ENCODE measurements around the gene CIAO2A.
A peak's percentile ranks its signal among the peaks of the same experiment; 100 is the strongest.

CIAO2A gene, protein sequence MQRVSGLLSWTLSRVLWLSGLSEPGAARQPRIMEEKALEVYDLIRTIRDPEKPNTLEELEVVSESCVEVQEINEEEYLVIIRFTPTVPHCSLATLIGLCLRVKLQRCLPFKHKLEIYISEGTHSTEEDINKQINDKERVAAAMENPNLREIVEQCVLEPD

DNA sequence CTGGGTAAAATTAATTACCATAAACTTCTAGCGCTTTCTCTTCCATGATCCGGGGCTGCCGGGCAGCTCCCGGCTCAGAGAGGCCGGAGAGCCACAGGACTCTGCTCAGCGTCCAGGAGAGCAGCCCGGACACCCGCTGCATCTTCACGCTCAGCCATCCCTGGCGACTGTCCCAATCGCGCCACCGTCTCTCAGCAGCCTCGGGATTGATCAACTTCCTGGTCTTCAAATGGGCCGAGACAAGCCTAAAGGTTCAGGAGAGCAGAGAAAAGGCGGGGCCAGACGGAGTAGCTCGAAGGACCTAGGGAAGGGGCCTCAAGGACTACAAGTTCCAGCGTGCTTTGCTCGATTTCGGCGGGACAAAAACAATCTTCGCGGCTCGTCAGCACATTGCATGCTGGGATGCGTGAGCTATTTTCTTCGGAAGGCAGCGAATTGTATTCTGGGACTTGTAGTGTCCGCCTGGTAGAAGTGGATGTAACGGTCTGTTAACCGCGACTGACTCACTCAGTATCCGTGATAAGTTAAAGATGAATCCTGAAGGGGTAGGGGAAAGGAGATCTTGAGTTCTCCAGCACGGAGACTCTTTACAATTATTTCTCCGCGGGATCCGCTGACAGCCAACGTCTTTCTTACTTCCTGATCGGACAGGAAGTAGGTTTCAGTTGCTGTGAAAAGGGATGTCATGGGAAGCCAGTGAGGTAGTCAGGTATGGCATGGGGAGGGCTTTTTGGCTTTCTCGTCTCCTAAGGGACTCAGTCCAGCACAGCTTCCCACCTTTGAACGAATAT is at the start of gene CIAO2A:
TSS of gene CIAO2A (minus strand) at position 212 of the 791 bp plus-strand sequence. CDS start at position 142, 70 bp downstream.
- H3K4me3 ChIP-seq: peak within 1 kb of the TSS; percentile 72 to 87 (median 81)
- peak within 1 kb of the TSS; percentile 86 to 95 (median 94) for H3K27ac ChIP-seq
- peaks cover 12 to 45% (median 34%) of the 10 kb centered on the region in 11 experiments; a peak in 19 of 22 replicates for H4K20me1 ChIP-seq
- peak within 1 kb of the TSS; percentile 83 to 97 (median 90) for H3K4me2 ChIP-seq
- H3K36me3 ChIP-seq: peaks cover 0 to 17% (median 11%) of the 10 kb centered on the region in 11 experiments; a peak in 18 of 22 replicates
- H3K4me1 ChIP-seq: peaks cover 66 to 79% (median 76%) of the 10 kb centered on the region in 10 experiments
- no peak for TF ChIP-seq Cebpa-rat (IDR thresholded peaks at IDR 0.05)
- H3K27me3 ChIP-seq: no peaks in the 10 kb centered on the region
- H3K9me3 ChIP-seq (replicated peaks in 1 of 11): no peaks in the 10 kb centered on the region
- H3K9ac ChIP-seq: peak within 1 kb of the TSS; percentile 85 to 95 (median 92)

DNA sequence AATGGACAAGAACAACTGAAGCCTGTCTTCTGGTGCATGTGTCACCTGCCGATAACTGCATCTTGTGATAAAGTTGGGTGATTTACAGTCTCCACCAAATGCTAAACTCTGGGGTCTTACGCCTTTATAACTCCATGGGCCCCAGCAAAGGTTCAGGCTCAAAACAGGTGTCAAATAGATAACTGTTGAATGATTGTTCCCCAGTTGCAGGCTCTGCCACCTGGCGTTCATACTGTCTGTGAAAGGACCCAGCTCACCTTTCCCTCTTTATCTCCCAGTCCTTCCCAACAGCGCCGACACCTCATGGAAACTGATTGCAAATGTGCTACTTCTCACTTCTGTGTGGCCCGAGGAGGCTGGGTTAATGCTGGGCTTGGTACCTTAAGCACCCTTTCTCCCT is 49.6 kb upstream of the CIAO2A start:
- H3K4me2 ChIP-seq: 0 out of 22 replicates have a peak overlapping the region, but pooled peaks of 1 of the 11 experiments have one; percentile 2
- no peak overlapping the region for H3K27ac ChIP-seq

DNA sequence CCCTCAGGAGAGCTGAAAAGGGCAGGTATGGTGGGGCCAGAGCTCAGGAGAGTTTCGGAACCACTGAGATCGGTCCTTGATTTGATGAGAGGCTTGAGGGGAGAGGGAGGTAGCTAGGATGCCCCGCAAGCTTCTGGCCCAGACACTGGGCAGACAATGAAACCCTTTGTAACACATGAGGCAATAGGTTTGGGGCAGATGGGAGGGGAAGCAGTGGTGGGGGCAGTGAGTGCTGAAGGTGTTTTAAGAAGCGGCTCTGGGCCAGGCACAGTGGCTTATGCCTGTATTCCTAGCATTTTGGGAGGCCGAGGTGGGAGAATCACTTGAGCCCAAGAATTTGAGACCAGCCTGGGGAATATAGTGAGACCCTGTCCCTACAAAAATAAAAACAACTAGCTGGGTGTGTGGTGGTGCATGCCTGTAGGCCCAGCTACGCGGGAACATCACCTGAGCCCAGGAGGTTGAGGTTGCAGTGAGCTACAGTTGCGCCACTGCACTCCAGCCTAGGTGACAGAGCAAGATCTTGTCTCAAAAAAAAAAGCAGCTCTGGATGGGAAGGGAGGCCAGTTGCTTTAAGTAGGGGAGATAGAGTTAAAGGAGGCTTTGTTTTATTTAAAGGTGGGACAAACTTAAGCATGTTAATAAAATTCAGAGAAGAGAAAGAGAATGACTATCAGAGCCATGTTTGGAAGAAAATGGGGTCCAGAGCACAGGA is 48.3 kb upstream of the CIAO2A start:
- Histone ChIP-seq H3K4me3 (no peak overlapping the region), H3K27ac (no peak overlapping the region), H3K4me2 (peak overlapping the region in 1 of 11 experiments; percentile 60; a peak in 2 of 22 replicates), H3K27me3 (no peaks in the 10 kb centered on the region), H3K4me1 (peaks cover 36 to 63% (median 47%) of the 10 kb centered on the region in 10 experiments), H3K9ac (no peak overlapping the region), H4K20me1 (peaks cover 0 to 82% (median 22%) of the 10 kb centered on the region in 11 experiments; a peak in 14 of 22 replicates), H3K9me3 (replicated peaks in 1 of 11) (no peaks in the 10 kb centered on the region), H3K36me3 (peaks cover 47 to 79% (median 68%) of the 10 kb centered on the region in 11 experiments)
- TF ChIP-seq Cebpa-rat (IDR thresholded peaks at IDR 0.05): no peak

More for the DNA sequence above, 49.6 kb upstream of the CIAO2A start:
- no peak overlapping the region for H3K4me3 ChIP-seq
- no peak overlapping the region for H3K9ac ChIP-seq
- peaks cover 0 to 69% (median 13%) of the 10 kb centered on the region in 11 experiments; a peak in 11 of 22 replicates for H4K20me1 ChIP-seq
- no peak for TF ChIP-seq Cebpa-rat (IDR thresholded peaks at IDR 0.05)
- no peaks in the 10 kb centered on the region for H3K27me3 ChIP-seq
- peaks cover 28 to 63% (median 42%) of the 10 kb centered on the region in 10 experiments for H3K4me1 ChIP-seq
- peaks cover 34 to 66% (median 55%) of the 10 kb centered on the region in 11 experiments for H3K36me3 ChIP-seq
- no peaks in the 10 kb centered on the region for H3K9me3 ChIP-seq (replicated peaks in 1 of 11)

DNA sequence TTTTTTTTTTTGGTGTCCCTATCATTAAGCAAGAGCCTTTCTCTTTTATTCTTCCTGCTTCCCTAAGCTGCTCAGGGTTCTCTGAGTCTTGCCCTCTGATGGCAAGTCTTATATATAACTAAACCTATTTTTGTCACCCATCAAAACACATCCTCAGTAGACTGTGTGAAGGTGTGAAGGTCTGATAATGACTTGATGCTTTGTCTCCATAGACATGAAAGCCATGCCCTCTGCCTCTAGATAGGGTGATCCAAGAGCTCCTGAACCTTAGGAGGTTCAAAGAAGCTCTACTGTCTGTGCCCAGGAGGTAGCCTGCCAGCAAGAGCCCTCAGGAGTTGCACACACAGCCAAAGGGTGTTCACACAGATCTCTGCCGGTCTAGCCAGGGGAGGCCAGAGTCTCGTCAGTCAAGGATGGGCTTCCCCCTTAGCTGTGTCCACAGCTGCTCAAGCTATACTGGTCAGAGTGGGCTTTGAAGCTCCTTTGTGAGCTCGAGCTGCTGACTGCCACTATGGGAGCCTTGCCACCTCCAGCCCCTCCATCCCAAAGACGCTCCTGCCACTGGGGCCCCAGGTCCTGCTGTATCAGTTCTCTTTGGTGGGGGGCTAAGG is 44.8 kb upstream of the CIAO2A start:
- Histone ChIP-seq H3K9me3 (replicated peaks in 1 of 11) (no peaks in the 10 kb centered on the region), H3K27me3 (no peaks in the 10 kb centered on the region), H3K4me1 (peaks cover 14 to 39% (median 25%) of the 10 kb centered on the region in 10 experiments), H3K9ac (peak overlapping the region in 1 of 11 experiments; percentile 28; a peak in 1 of 22 replicates), H3K36me3 (peaks cover 80 to 89% (median 85%) of the 10 kb centered on the region in 11 experiments), H3K27ac (no peak overlapping the region), H4K20me1 (peaks cover 0 to 86% (median 28%) of the 10 kb centered on the region in 11 experiments; a peak in 16 of 22 replicates), H3K4me3 (no peak overlapping the region), H3K4me2 (no peak overlapping the region)
- TF ChIP-seq Cebpa-rat (IDR thresholded peaks at IDR 0.05): no peak

DNA sequence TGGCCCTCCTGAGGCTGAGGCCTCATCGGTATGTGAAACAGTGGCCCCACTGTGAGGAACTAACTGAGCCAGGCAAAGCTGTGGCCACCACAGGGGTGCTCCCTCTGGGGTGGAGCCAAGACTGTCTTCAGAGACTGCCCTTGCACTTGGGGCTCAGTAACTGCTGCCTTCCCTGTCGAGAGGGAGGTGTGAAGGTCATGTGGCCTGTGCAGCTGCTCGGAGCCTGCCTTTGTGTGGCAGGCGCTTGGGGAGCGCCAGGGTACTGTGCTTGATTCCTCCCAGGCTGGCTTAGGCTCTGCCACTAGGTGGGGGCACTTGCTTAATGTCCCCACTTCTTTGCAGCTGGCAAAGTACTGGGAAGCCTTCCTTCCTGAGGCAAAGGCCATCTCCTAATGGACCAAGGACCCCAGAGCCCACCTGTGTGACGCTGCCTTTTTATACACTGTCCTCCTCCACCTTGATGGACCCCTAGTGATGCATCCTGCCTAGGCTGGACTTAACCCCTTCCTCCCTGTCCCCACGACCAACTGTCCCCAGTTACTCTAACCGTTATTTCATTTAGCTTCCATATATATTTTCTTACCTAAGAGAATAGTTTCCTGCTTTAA is 43.7 kb upstream of the CIAO2A start:
- Histone ChIP-seq H3K4me1 (peaks cover 11 to 34% (median 24%) of the 10 kb centered on the region in 10 experiments; a peak in 19 of 20 replicates), H3K9me3 (replicated peaks in 1 of 11) (no peaks in the 10 kb centered on the region), H4K20me1 (peaks cover 9 to 86% (median 33%) of the 10 kb centered on the region in 11 experiments; a peak in 17 of 22 replicates), H3K4me3 (no peak overlapping the region), H3K27ac (peak overlapping the region in 1 of 11 experiments; percentile 35; a peak in 2 of 22 replicates), H3K9ac (peak overlapping the region in 4 of 11 experiments; percentile 3 to 54 (median 16); a peak in 4 of 22 replicates), H3K27me3 (no peaks in the 10 kb centered on the region), H3K4me2 (peak overlapping the region in 5 of 11 experiments; percentile 17 to 38 (median 30); a peak in 9 of 22 replicates), H3K36me3 (peaks cover 82 to 90% (median 86%) of the 10 kb centered on the region in 11 experiments)
- TF ChIP-seq Cebpa-rat (IDR thresholded peaks at IDR 0.05): no peak

DNA sequence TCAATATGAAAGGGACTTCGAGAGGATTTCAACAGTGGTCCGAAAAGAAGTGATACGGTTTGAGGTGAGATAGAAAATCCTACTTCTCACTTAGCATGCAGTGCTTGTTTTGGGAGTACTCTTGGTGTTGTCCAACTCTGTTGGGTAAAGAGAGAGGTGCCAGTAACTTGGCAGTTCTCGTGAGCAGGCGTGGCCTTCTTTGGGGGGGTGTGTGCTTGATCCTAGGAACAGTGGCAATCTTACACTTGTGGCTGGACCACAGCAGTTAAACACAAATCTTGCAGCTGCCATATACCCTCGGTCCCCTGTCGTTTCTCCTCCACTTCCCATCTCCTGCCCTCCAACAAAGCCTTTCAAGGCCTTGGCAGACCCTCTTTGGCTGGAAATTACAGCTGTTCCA is 42.7 kb upstream of the CIAO2A start:
- no peak for TF ChIP-seq Cebpa-rat (IDR thresholded peaks at IDR 0.05)
- H3K4me3 ChIP-seq: no peak overlapping the region
- H3K4me1 ChIP-seq: peaks cover 11 to 28% (median 18%) of the 10 kb centered on the region in 10 experiments; a peak in 19 of 20 replicates
- no peak overlapping the region; a peak in 1 of 22 replicates for H3K27ac ChIP-seq
- peaks cover 12 to 86% (median 33%) of the 10 kb centered on the region in 11 experiments; a peak in 17 of 22 replicates for H4K20me1 ChIP-seq
- no peaks in the 10 kb centered on the region for H3K27me3 ChIP-seq
- H3K9ac ChIP-seq: 0 out of 22 replicates have a peak overlapping the region, but pooled peaks of 2 of the 11 experiments have one; percentile 9
- H3K9me3 ChIP-seq (replicated peaks in 1 of 11): no peaks in the 10 kb centered on the region
- peak overlapping the region in 2 of 11 experiments; percentile 30 to 31; a peak in 1 of 22 replicates for H3K4me2 ChIP-seq
- peaks cover 83 to 90% (median 86%) of the 10 kb centered on the region in 11 experiments for H3K36me3 ChIP-seq

DNA sequence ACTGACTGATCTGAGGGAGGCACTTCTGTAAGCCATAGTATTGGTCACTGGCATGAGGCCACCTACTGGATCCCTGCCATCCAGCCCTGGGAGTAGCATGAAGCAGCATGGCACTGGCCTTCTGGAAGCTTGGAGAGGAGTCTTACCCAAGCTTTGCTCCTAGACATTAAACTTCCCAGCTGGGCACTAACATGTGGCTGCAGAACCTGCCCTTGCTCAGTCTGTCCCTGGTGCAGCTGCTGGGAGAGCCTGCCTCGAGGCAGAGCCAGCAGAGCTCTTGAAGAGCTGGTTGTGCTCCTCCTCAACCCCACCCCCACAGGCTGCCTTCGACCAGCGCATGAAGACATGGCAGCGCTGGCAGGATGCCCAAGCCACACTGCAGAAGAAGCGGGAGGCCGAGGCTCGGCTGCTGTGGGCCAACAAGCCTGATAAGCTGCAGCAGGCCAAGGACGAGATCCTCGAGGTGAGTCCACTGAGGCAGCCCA is 40.7 kb upstream of the CIAO2A start:
- Histone ChIP-seq H3K4me1 (peaks cover 0 to 18% (median 12%) of the 10 kb centered on the region in 10 experiments; a peak in 13 of 20 replicates), H4K20me1 (peaks cover 12 to 93% (median 33%) of the 10 kb centered on the region in 11 experiments; a peak in 17 of 22 replicates), H3K27ac (no peak overlapping the region), H3K4me2 (no peak overlapping the region), H3K9me3 (replicated peaks in 1 of 11) (no peaks in the 10 kb centered on the region), H3K27me3 (no peaks in the 10 kb centered on the region), H3K36me3 (peaks cover 92 to 96% (median 96%) of the 10 kb centered on the region in 11 experiments), H3K4me3 (no peak overlapping the region), H3K9ac (no peak overlapping the region)
- TF ChIP-seq Cebpa-rat (IDR thresholded peaks at IDR 0.05): no peak

Data from BLaER1 treated with 17β-estradiol and CSF1 and Interleukin-3, amounts not matched to agents 10 nM and 100 nM (cell line).